Bronchial epithelial cell (primary cell): ENCODE measurements around the gene CWC25. TPM values are rescaled to one million over a fixed set of nuclear protein-coding genes. Genes with fewer than 3 reads are reported as not detected.
"Not testable (repeated sequence)": the region's sequence is repeated elsewhere in the genome, so short reads cannot be mapped to it uniquely, and the experiment has no call there.

Source experiments
- DNase-seq: peaks from one replicate; pipeline ENCODE4 v3.0.0-alpha.2; 2010; ENCODE audit warnings: low read depth
- FAIRE-seq: peaks from 2 replicates; lab custom pipeline; 2011; peaks lifted over from hg19 to GRCh38; lab: Jason Lieb, UNC
- H3K27me3 ChIP-seq: 2 replicates; pipeline ENCODE4 v1.5.1; 2011; ENCODE audit warnings: low read length; ENCODE audit not compliant: control insufficient read depth, insufficient read depth
- H3K36me3 ChIP-seq: 2 replicates; pipeline ENCODE4 v1.5.1; 2011; ENCODE audit warnings: low read length; ENCODE audit not compliant: control insufficient read depth, insufficient read depth
- H3K4me3 ChIP-seq: 2 replicates; pipeline ENCODE4 v1.5.1; 2011; ENCODE audit warnings: mild to moderate bottlenecking, low read depth, low read length, control low read depth
- CTCF ChIP-seq: IDR thresholded peaks from 2 replicates; pipeline ENCODE4 v1.5.1; 2011; ENCODE audit warnings: mild to moderate bottlenecking, moderate library complexity, low read length, control low read depth, inconsistent platforms; ENCODE audit not compliant: insufficient read depth, severe bottlenecking
- total RNA-seq: library from RNA; depleted of rRNA; stranded (reverse); fragments of >200 nt; gene quantifications from 2 replicates; pipeline ENCODE4 v1.2.1, GENCODE V29; 2014

Gene CWC25
- total RNA-seq, 1 donor from 2014 or later: 11.6 TPM

GRCh38 chr17:38794221-38794620, 30.9 kb downstream of the CWC25 start:
- FAIRE-seq (no peak), DNase-seq (no peak)
- Histone ChIP-seq H3K36me3 (peaks cover 1% of the 10 kb centered on the region), H3K4me3 (no peak overlapping the region), H3K27me3 (no peaks in the 10 kb centered on the region)
- TF ChIP-seq CTCF: no peak

GRCh38 chr17:38791162-38791561, 34.0 kb downstream of the CWC25 start:
- TF ChIP-seq CTCF: no peak
- no peak overlapping the region for H3K4me3 ChIP-seq
- FAIRE-seq (no peak), DNase-seq (no peak)
- H3K27me3 ChIP-seq: no peaks in the 10 kb centered on the region
- peaks cover 1% of the 10 kb centered on the region for H3K36me3 ChIP-seq

GRCh38 chr17:38790148-38790707, 34.9 kb downstream of the CWC25 start:
- not testable (repeated sequence) for FAIRE-seq, H3K27me3 ChIP-seq, H3K4me3 ChIP-seq, DNase-seq, H3K36me3 ChIP-seq

- Histone ChIP-seq H3K4me3 (no peak overlapping the region), H3K27me3 (no peaks in the 10 kb centered on the region), H3K36me3 (peaks cover 9% of the 10 kb centered on the region)
- DNase-seq: no peak
- no peak for TF ChIP-seq CTCF
- FAIRE-seq: no peak
Measured at GRCh38 chr17:38789185-38789584, 35.9 kb downstream of the CWC25 start.

GRCh38 chr17:38787999-38788398, 37.1 kb downstream of the CWC25 start:
- not testable (repeated sequence) for FAIRE-seq, H3K4me3 ChIP-seq, DNase-seq, H3K27me3 ChIP-seq
- H3K36me3 ChIP-seq: peaks cover 15% of the 10 kb centered on the region

GRCh38 chr17:38786372-38786771, 38.7 kb downstream of the CWC25 start:
- Histone ChIP-seq H3K36me3 (peaks cover 22% of the 10 kb centered on the region), H3K27me3 (no peaks in the 10 kb centered on the region), H3K4me3 (no peak overlapping the region)
- FAIRE-seq (no peak), DNase-seq (no peak)
- no peak for TF ChIP-seq CTCF

- TF ChIP-seq CTCF: no peak
- no peaks in the 10 kb centered on the region for H3K27me3 ChIP-seq
- DNase-seq (no peak), FAIRE-seq (no peak)
- H3K36me3 ChIP-seq: peaks cover 42% of the 10 kb centered on the region
- no peak overlapping the region for H3K4me3 ChIP-seq
Measured at GRCh38 chr17:38783227-38783626, 41.9 kb downstream of the CWC25 start.
